Panc1 (cell line): ENCODE measurements around the gene CSK. TPM values are rescaled to one million over a fixed set of nuclear protein-coding genes. Genes with fewer than 3 reads are reported as not detected.

Experiments
- ATAC-seq: fragments of 200-7000 bp; cut with Tn5 transposase; 2 replicates; pipeline ENCODE4 v1.9.1; 2020; ENCODE audit warnings: mild to moderate bottlenecking, moderate library complexity
- BruUV-seq: library from RNA; stranded (reverse); fragments of 400-500 nt; replicated peaks from 2 replicates; lab custom pipeline; 2021; lab: Mats Ljungman, UMichigan
- CTCF ChIA-PET: fragments of 300-600 bp; sonication (Branson Sonifier 250); formaldehyde crosslinking; loops from one replicate; lab custom pipeline; 2022; ENCODE audit warnings: antibody characterized with exemption; lab: Charles Lee
- POLR2A ChIA-PET: fragments of 300-600 bp; sonication (Branson Sonifier 250); formaldehyde crosslinking; loops from one replicate; lab custom pipeline; 2022; ENCODE audit warnings: antibody characterized with exemption; lab: Charles Lee
- DNase-seq: peaks from one replicate; pipeline ENCODE4 v3.0.0-alpha.2; 2010; ENCODE audit warnings: low read depth, low spot score
- H3K27ac ChIP-seq: 2 replicates; pipeline ENCODE4 v1.5.1; 2011; ENCODE audit warnings: mild to moderate bottlenecking, low read length, inconsistent platforms
- H3K27me3 ChIP-seq: fragments of 200-500 bp; sonication (Bioruptor generic); 2 replicates; pipeline ENCODE4 v1.6.0; 2014; ENCODE audit warnings: low read length, inconsistent platforms; ENCODE audit not compliant: control insufficient read depth, insufficient read depth
- H3K36me3 ChIP-seq: fragments of 200-500 bp; sonication (Bioruptor generic); 2 replicates; pipeline ENCODE4 v1.5.1; 2014; ENCODE audit warnings: inconsistent platforms, mild to moderate bottlenecking, low read length, moderate library complexity; ENCODE audit not compliant: control insufficient read depth, insufficient read depth
- H3K4me1 ChIP-seq: 2 replicates; pipeline ENCODE4 v1.5.1; 2011; ENCODE audit warnings: inconsistent platforms, mild to moderate bottlenecking, low read length, moderate library complexity; ENCODE audit not compliant: control insufficient read depth, insufficient read depth
- H3K4me3 ChIP-seq, 2 experiments: 2 replicates each; pipeline ENCODE4 v1.5.1; 2011 to 2012; ENCODE audit warnings: low read depth in 2 of 2, low read length in 2 of 2, mild to moderate bottlenecking in 2 of 2, inconsistent platforms in 1 of 2, moderate library complexity in 1 of 2
- H3K9me3 ChIP-seq: fragments of 200-500 bp; sonication (Bioruptor generic); 2 replicates; pipeline ENCODE4 v1.5.1; 2014; ENCODE audit warnings: low read depth, mild to moderate bottlenecking, inconsistent platforms, low read length, moderate library complexity; ENCODE audit not compliant: control insufficient read depth, insufficient read depth
- POLR2AphosphoS5 ChIP-seq: IDR thresholded peaks from 2 replicates; pipeline ENCODE4 v1.6.1; 2012; ENCODE audit warnings: mild to moderate bottlenecking, low read depth, low read length, moderate library complexity
- SIN3A ChIP-seq: IDR thresholded peaks from 2 replicates; pipeline ENCODE4 v1.6.1; 2012; ENCODE audit warnings: low read depth, mild to moderate bottlenecking, low read length, moderate library complexity, borderline replicate concordance; ENCODE audit not compliant: insufficient read depth
- TCF7L2 ChIP-seq: IDR thresholded peaks from 2 replicates; pipeline ENCODE4 v1.6.1; 2011; ENCODE audit warnings: mild to moderate bottlenecking, low read depth, low read length, inconsistent platforms
- in situ Hi-C: cut with HindIII; loops from 2 replicates; pipeline ENCODE4 v1.10.0; 2016; ENCODE audit warnings: low sequenced_read_pairs, low pct_unique_long_range_greater_than_20kb
- intact Hi-C: fragments of 100-400 bp; cut with micrococcal nuclease; formaldehyde crosslinking; loops from one replicate; pipeline ENCODE4 v1.10.0; 2022; ENCODE audit not compliant: unreplicated experiment
- total RNA-seq: library from RNA; stranded (reverse); gene quantifications from one replicate; pipeline ENCODE4 v1.2.1, GENCODE V29; 2021; ENCODE audit not compliant: unreplicated experiment
- TF ChIP-seq, protein P1 (sequence below): fragments of 450-650 bp; IDR thresholded peaks from 2 replicates; pipeline ENCODE4 v1.5.1; 2017; ENCODE audit warnings: mild to moderate bottlenecking
- TF ChIP-seq, protein P2 (sequence below), 2 experiments: IDR thresholded peaks; 2 replicates each; pipeline ENCODE4 v1.6.1; 2011 to 2012; ENCODE audit warnings: low read depth in 2 of 2, control low read depth in 1 of 2, low read length in 1 of 2, mild to moderate bottlenecking in 1 of 2, moderate library complexity in 1 of 2; ENCODE audit not compliant: insufficient read depth in 1 of 2

CSK gene
- total RNA-seq, 1 experiment from 2014 or later: 81.4 TPM

DNA sequence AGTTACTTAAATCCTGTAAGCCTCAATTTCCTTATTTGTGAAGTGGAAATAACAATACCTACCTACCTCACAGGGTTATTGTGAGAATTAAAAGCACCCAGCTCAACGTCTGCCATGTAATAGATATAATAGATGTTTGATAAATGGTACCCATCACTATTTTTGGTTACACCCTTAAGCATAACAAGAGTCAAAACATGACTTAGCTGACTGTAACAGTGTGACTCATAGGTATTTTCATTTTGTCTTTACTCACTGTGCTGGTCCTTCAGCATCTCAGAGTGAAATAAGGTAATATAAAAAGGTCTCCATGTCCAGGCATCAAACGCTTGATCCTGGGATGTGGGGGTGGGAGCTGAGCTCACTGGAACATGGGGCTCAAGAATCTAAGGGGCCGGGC lies 47.6 kb downstream of the CSK start:
- Histone ChIP-seq H3K4me1 (no peaks in the 10 kb centered on the region; the same call in 1 of the 2 replicates), H3K9me3 (no peaks in the 10 kb centered on the region), H3K27ac (no peak overlapping the region), H3K4me3 (no peak overlapping the region), H3K36me3 (no peaks in the 10 kb centered on the region), H3K27me3 (peaks cover 2% of the 10 kb centered on the region; the same call in 1 of the 2 replicates)
- in situ Hi-C loops: no loop called here
- BruUV-seq: no TSS peak
- ChIA-PET CTCF (interaction anchor here (0.7 kb wide), 1 partner anchor 65 kb away, joined by 3 read pairs; no protein-coding TSS in a partner anchor), POLR2A (no interaction called here)
- no peak for TF ChIP-seq TCF7L2
- TF ChIP-seq, protein P1, sequence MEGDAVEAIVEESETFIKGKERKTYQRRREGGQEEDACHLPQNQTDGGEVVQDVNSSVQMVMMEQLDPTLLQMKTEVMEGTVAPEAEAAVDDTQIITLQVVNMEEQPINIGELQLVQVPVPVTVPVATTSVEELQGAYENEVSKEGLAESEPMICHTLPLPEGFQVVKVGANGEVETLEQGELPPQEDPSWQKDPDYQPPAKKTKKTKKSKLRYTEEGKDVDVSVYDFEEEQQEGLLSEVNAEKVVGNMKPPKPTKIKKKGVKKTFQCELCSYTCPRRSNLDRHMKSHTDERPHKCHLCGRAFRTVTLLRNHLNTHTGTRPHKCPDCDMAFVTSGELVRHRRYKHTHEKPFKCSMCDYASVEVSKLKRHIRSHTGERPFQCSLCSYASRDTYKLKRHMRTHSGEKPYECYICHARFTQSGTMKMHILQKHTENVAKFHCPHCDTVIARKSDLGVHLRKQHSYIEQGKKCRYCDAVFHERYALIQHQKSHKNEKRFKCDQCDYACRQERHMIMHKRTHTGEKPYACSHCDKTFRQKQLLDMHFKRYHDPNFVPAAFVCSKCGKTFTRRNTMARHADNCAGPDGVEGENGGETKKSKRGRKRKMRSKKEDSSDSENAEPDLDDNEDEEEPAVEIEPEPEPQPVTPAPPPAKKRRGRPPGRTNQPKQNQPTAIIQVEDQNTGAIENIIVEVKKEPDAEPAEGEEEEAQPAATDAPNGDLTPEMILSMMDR: no peak
- no peak for TF ChIP-seq POLR2AphosphoS5
- TF ChIP-seq, protein P2, sequence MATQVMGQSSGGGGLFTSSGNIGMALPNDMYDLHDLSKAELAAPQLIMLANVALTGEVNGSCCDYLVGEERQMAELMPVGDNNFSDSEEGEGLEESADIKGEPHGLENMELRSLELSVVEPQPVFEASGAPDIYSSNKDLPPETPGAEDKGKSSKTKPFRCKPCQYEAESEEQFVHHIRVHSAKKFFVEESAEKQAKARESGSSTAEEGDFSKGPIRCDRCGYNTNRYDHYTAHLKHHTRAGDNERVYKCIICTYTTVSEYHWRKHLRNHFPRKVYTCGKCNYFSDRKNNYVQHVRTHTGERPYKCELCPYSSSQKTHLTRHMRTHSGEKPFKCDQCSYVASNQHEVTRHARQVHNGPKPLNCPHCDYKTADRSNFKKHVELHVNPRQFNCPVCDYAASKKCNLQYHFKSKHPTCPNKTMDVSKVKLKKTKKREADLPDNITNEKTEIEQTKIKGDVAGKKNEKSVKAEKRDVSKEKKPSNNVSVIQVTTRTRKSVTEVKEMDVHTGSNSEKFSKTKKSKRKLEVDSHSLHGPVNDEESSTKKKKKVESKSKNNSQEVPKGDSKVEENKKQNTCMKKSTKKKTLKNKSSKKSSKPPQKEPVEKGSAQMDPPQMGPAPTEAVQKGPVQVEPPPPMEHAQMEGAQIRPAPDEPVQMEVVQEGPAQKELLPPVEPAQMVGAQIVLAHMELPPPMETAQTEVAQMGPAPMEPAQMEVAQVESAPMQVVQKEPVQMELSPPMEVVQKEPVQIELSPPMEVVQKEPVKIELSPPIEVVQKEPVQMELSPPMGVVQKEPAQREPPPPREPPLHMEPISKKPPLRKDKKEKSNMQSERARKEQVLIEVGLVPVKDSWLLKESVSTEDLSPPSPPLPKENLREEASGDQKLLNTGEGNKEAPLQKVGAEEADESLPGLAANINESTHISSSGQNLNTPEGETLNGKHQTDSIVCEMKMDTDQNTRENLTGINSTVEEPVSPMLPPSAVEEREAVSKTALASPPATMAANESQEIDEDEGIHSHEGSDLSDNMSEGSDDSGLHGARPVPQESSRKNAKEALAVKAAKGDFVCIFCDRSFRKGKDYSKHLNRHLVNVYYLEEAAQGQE (IDR thresholded peaks at IDR 0.05; ENCODE audit: insufficient read depth in 1 of 2, low read depth in 2 of 2, low read length in 1 of 2): no peak
- no peak for TF ChIP-seq SIN3A
- intact Hi-C loops: no loop called here
- DNase-seq: no peak
- ATAC-seq: no peak

DNA sequence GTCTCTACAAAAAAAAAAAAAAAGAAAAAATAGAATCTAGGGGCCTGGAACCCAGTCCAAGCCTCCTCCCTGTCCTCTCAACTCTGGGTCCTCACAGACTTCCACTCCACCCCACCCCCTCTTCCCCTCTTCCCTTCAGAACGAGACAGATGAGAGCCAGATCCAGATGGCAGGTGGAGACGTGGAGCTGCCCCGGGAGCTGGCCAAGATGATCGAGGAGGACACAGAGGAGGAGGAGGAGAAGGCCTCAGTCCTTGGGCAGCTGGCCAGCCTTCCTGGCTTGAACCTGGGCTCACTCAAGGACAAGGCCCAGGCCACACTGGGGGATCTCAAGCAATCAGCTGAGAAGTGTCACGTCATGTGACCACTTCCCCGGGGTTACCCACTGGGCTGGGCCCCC lies 48.1 kb downstream of the CSK start:
- BruUV-seq: no TSS peak
- TF ChIP-seq POLR2AphosphoS5 (no peak), TCF7L2 (no peak), SIN3A (no peak)
- TF ChIP-seq, protein P1: no peak
- TF ChIP-seq, protein P2 (IDR thresholded peaks at IDR 0.05; ENCODE audit: insufficient read depth in 1 of 2, low read depth in 2 of 2, low read length in 1 of 2): no peak
- ChIA-PET POLR2A (no interaction called here), CTCF (interaction anchor here (0.7 kb wide), 1 partner anchor 64 kb away, joined by 3 read pairs; no protein-coding TSS in a partner anchor)
- DNase-seq: no peak
- intact Hi-C loops: loop anchor here (10.0 kb wide), 1 partner anchor 55 kb away; no protein-coding TSS in a partner anchor
- ATAC-seq: no peak
- in situ Hi-C loops: no loop called here
- no peak overlapping the region for H3K4me3 ChIP-seq
- H3K9me3 ChIP-seq: no peaks in the 10 kb centered on the region
- no peak overlapping the region for H3K27ac ChIP-seq
- no peaks in the 10 kb centered on the region for H3K36me3 ChIP-seq
- H3K27me3 ChIP-seq: peaks cover 2% of the 10 kb centered on the region; the same call in 1 of the 2 replicates
- H3K4me1 ChIP-seq: no peaks in the 10 kb centered on the region; the same call in 1 of the 2 replicates
